HL-60 (cell line): ENCODE results near the gene MED29.

ENCODE experiments used
- DNase-seq, 2 experiments: peaks; one replicate each; pipeline ENCODE4 v3.0.0-alpha.2; 2010 to 2020; ENCODE audit warnings: low read depth in 1 of 2, low spot score in 1 of 2
- H3K27ac ChIP-seq: fragments of 250-450 bp; sonication (Bioruptor Pico); replicated peaks from 2 replicates; pipeline ENCODE4 v1.5.1; 2020; ENCODE audit warnings: mild to moderate bottlenecking, moderate library complexity
- H3K27me3 ChIP-seq: fragments of 250-450 bp; sonication (Bioruptor Pico); 2 replicates; pipeline ENCODE4 v1.5.1; 2021; ENCODE audit warnings: mild to moderate bottlenecking, moderate library complexity; ENCODE audit not compliant: insufficient read depth, poor library complexity, severe bottlenecking
- H3K4me3 ChIP-seq: replicated peaks from 2 replicates; pipeline ENCODE4 v1.5.1; 2011; ENCODE audit warnings: mild to moderate bottlenecking, control low read depth, low read length; ENCODE audit not compliant: insufficient read depth
- CTCF ChIP-seq: IDR thresholded peaks from one replicate; pipeline ENCODE4 v1.5.1; 2011; ENCODE audit warnings: low read length, control low read depth, inconsistent platforms; ENCODE audit not compliant: insufficient read depth
- GABPA ChIP-seq: IDR thresholded peaks from 2 replicates; pipeline ENCODE4 v1.6.1; 2012; ENCODE audit warnings: low read depth
- POLR2AphosphoS5 ChIP-seq: IDR thresholded peaks from 2 replicates; pipeline ENCODE4 v1.6.1; 2012; ENCODE audit warnings: low read depth
- REST ChIP-seq: IDR thresholded peaks from 2 replicates; pipeline ENCODE4 v1.6.1; 2012; ENCODE audit warnings: low read depth; ENCODE audit not compliant: insufficient replicate concordance
- SPI1 ChIP-seq: IDR thresholded peaks from 2 replicates; pipeline ENCODE4 v1.6.1; 2012; ENCODE audit warnings: low read depth, mild to moderate bottlenecking, borderline replicate concordance

Gene MED29

GRCh38 chr19:39351537-39352064, 39.6 kb upstream of the MED29 start:
- Histone ChIP-seq H3K27me3 (no peaks in the 10 kb centered on the region), H3K27ac (no peak overlapping the region), H3K4me3 (no peak overlapping the region)
- no peak for TF ChIP-seq CTCF
- TF ChIP-seq GABPA = no peak
- TF ChIP-seq POLR2AphosphoS5 = no peak
- TF ChIP-seq REST = no peak
- no peak for TF ChIP-seq SPI1
- no peak for DNase-seq

- TF ChIP-seq POLR2AphosphoS5 = no peak
- no peak for TF ChIP-seq REST
- TF ChIP-seq CTCF = no peak
- TF ChIP-seq GABPA = no peak
- TF ChIP-seq SPI1 = no peak
- DNase-seq = no peak
- Histone ChIP-seq H3K4me3 (no peak overlapping the region), H3K27me3 (no peaks in the 10 kb centered on the region), H3K27ac (no peak overlapping the region)
These were observed 38.6 kb upstream of the MED29 start for GRCh38 chr19:39352381-39353255.

GRCh38 chr19:39355253-39355652, 35.9 kb upstream of the MED29 start:
- H3K4me3 ChIP-seq = no peak overlapping the region
- no peak overlapping the region for H3K27ac ChIP-seq
- no peaks in the 10 kb centered on the region for H3K27me3 ChIP-seq
- no peak for TF ChIP-seq POLR2AphosphoS5
- TF ChIP-seq GABPA = no peak
- no peak for DNase-seq

- TF ChIP-seq CTCF (no peak), REST (no peak), POLR2AphosphoS5 (no peak), GABPA (no peak), SPI1 (no peak)
- Histone ChIP-seq H3K27me3 (no peaks in the 10 kb centered on the region), H3K27ac (no peak overlapping the region), H3K4me3 (no peak overlapping the region)
- DNase-seq = no peak
These were observed 35.1 kb upstream of the MED29 start for GRCh38 chr19:39356073-39356472.
